Measurements from ENCODE around the gene DDX20. TPM values are rescaled to one million over a fixed set of nuclear protein-coding genes. Genes with fewer than 3 reads are reported as not detected.

Gene DDX20
- total and polyA plus RNA-seq, 2 of the 8 experiments (the other 6 are each of a cell fraction or from before 2014, with no cell fraction given): 7.5 to 24.7 TPM

DNA sequence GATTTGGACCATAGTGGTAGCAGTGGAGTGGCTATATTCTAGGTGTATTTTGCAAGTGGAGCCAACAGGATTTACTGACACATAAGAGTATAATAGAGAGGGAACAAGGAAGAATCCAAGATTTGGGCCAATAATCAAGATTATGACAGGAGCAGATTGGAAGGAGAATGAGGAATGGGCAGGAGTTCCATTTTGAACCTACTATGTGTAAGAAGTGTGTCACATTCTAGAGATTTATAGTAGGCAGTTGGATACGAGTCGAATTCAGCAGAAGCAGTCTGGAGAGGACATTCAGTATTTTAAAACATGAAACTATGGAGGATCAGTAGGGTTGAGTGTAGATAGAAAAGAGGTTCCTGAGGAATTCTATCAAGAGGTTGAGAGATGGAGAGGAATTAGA is 38.3 kb upstream of the DDX20 start:
- Histone ChIP-seq H4K8ac (ENCODE audit: extremely low read depth, insufficient read depth, low read length) (no peak overlapping the region), H2BK12ac (ENCODE audit: low read depth, low read length) (no peak overlapping the region), H3K27me3 (replicated peaks in 1 of 4; ENCODE audit: control insufficient read depth in 3 of 4, extremely low read depth in 1 of 4, insufficient read depth in 3 of 4, low read length in 3 of 4) (no peaks in the 10 kb centered on the region), H3K14ac (ENCODE audit: insufficient read length) (no peak overlapping the region), H3K4me3 (ENCODE audit: extremely low read depth in 1 of 4, insufficient read depth in 2 of 4, low read depth in 3 of 4, low read length in 4 of 4) (no peak overlapping the region), H3K4me1 (replicated peaks in 1 of 4; ENCODE audit: control insufficient read depth in 3 of 4, insufficient read depth in 4 of 4, low read length in 3 of 4) (peaks cover 2 to 14% (median 10%) of the 10 kb centered on the region in 4 experiments; a peak in 5 of 7 replicates), H2BK15ac (ENCODE audit: low read length) (no peak overlapping the region), H3K27ac (ENCODE audit: low read depth, low read length) (no peak overlapping the region), H2BK5ac (ENCODE audit: low read depth, low read length) (no peak overlapping the region), H3K79me1 (ENCODE audit: low read depth, low read length) (no peaks in the 10 kb centered on the region), H3K18ac (ENCODE audit: extremely low read depth, low read length) (no peak overlapping the region), H3K79me2 (ENCODE audit: control insufficient read depth in 1 of 2, insufficient read depth in 2 of 2, low read length in 2 of 2) (no peaks in the 10 kb centered on the region), H4K20me1 (replicated peaks in 1 of 2; ENCODE audit: control insufficient read depth in 1 of 2, insufficient read depth in 2 of 2, low read length in 2 of 2) (no peaks in the 10 kb centered on the region), H2AFZ (ENCODE audit: low read length) (no peak overlapping the region), H4K91ac (replicated peaks; ENCODE audit: insufficient read length, low read length) (no peak overlapping the region), H3K23ac (ENCODE audit: insufficient read length) (no peak overlapping the region), H3K23me2 (ENCODE audit: low read depth, low read length) (no peaks in the 10 kb centered on the region; the same call in 1 of the 2 replicates), H3K56ac (replicated peaks; ENCODE audit: insufficient read length, low read depth, low read length) (no peak overlapping the region), H3K9me3 (ENCODE audit: insufficient read depth in 2 of 2, low read depth in 1 of 2, low read length in 1 of 2) (no peaks in the 10 kb centered on the region), H2BK120ac (replicated peaks; ENCODE audit: low read depth, low read length) (no peak overlapping the region), H4K5ac (ENCODE audit: insufficient read length, low read depth, low read length) (no peak overlapping the region), H3K4ac (replicated peaks; ENCODE audit: insufficient read length, low read depth, low read length) (no peak overlapping the region), H3K36me3 (ENCODE audit: control insufficient read depth in 2 of 4, insufficient read depth in 4 of 4, low read length in 3 of 4) (peaks cover 0 to 2% (median 0%) of the 10 kb centered on the region in 4 experiments; a peak in 1 of 8 replicates), H2BK20ac (ENCODE audit: low read length) (no peak overlapping the region), H2AK5ac (ENCODE audit: low read depth, low read length) (no peak overlapping the region), H3K4me2 (ENCODE audit: insufficient read depth in 1 of 2, low read depth in 2 of 2, low read length in 2 of 2) (no peak overlapping the region), H3K9ac (replicated peaks in 1 of 4; ENCODE audit: extremely low read depth in 1 of 4, low read depth in 3 of 4, low read length in 3 of 4) (no peak overlapping the region)
- FAIRE-seq: no peak
- POLR2A ChIA-PET (ENCODE audit: partially characterized antibody): interaction anchor here (0.5 to 18.0 kb wide), 3 partner anchors 20 to 41 kb away, joined by 3 to 343 read pairs (median 4); partner anchors contain the start of gene INKA2
- DNase-seq (ENCODE audit: low read depth in 1 of 2, low spot score in 2 of 2): no peak
- CTCF ChIA-PET (ENCODE audit: partially characterized antibody): interaction anchor here (5.9 to 42.0 kb wide), 2 partner anchors 27 to 50 kb away, joined by 65 to 1070 read pairs; partner anchors contain the start of genes DDX20 and INKA2
- TF ChIP-seq RXRA (IDR thresholded peaks at IDR 0.05; ENCODE audit: insufficient read depth, low read depth, low read length) (no peak), BACH1 (IDR thresholded peaks at IDR 0.05; ENCODE audit: low read length) (no peak), BRCA1 (IDR thresholded peaks at IDR 0.05; ENCODE audit: low read depth, low read length) (no peak), KDM5A (IDR thresholded peaks at IDR 0.05; ENCODE audit: low read length) (no peak), TBP (IDR thresholded peaks at IDR 0.05; ENCODE audit: low read depth, low read length) (no peak), KDM4A (IDR thresholded peaks at IDR 0.05; ENCODE audit: low read depth, low read length, severe bottlenecking) (no peak), TAF1 (IDR thresholded peaks at IDR 0.05; ENCODE audit: low read depth, low read length) (no peak), SP1 (IDR thresholded peaks at IDR 0.05; ENCODE audit: low read depth, low read length) (no peak), EGR1 (IDR thresholded peaks at IDR 0.05; ENCODE audit: borderline replicate concordance, low read depth, low read length) (no peak), RAD21 (IDR thresholded peaks at IDR 0.05 in 1 of 2, conservative IDR thresholded peaks at IDR 0.05 in 1 of 2; ENCODE audit: low read depth in 2 of 2, low read length in 2 of 2) (no peak), GTF2F1 (IDR thresholded peaks at IDR 0.05; ENCODE audit: borderline replicate concordance, low read depth, low read length) (no peak), RBBP5 (IDR thresholded peaks at IDR 0.05; ENCODE audit: borderline replicate concordance, low read depth, low read length) (no peak), JUND (IDR thresholded peaks at IDR 0.05; ENCODE audit: low read length) (no peak)
- TF ChIP-seq, protein P1, sequence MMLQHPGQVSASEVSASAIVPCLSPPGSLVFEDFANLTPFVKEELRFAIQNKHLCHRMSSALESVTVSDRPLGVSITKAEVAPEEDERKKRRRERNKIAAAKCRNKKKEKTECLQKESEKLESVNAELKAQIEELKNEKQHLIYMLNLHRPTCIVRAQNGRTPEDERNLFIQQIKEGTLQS (IDR thresholded peaks at IDR 0.05; ENCODE audit: insufficient read depth, low read depth, low read length): no peak
- 90% methylated on average over 2 of the region's 2 CpGs; no CpG with 5 or more reads in 1 of the 2 experiments for WGBS, 2 experiments (ENCODE audit: extremely low coverage in 1 of 2, insufficient coverage in 1 of 2, insufficient read length in 1 of 2, insufficient replicate concordance in 2 of 2, low coverage in 1 of 2, low lambda C conversion rate in 2 of 2, missing lambda C conversion rate in 1 of 2)
